Testis (tissue), 3 donors: ENCODE results near the gene NARS2. TPM values are rescaled to one million over a fixed set of nuclear protein-coding genes. Genes with fewer than 3 reads are reported as not detected.

Experiments used
- DNase-seq: peaks from one replicate; pipeline ENCODE4 v3.0.0-alpha.2; 2019
- H3K27ac ChIP-seq, 2 donors: fragments of 200-600 bp; sonication (generic); one replicate each; pipeline ENCODE4 v1.5.1; 2019
- H3K27me3 ChIP-seq: fragments of 200-600 bp; sonication (generic); one replicate; pipeline ENCODE4 v1.5.1; 2019
- H3K36me3 ChIP-seq: fragments of 200-600 bp; sonication (generic); one replicate; pipeline ENCODE4 v1.5.1; 2017; ENCODE audit warnings: low read depth; ENCODE audit errors: missing control alignments
- H3K4me1 ChIP-seq: fragments of 200-600 bp; sonication (generic); one replicate; pipeline ENCODE4 v1.5.1; 2019
- H3K4me3 ChIP-seq, 2 donors: fragments of 200-600 bp; sonication (generic); one replicate each; pipeline ENCODE4 v1.5.1; 2017 to 2019
- H3K9me3 ChIP-seq: fragments of 200-600 bp; sonication (generic); one replicate; pipeline ENCODE4 v1.5.1; 2017
- POLR2A ChIP-seq: fragments of 450-650 bp; IDR thresholded peaks from one replicate; pipeline ENCODE4 v1.6.1; 2017; ENCODE audit warnings: antibody characterized with exemption, mild to moderate bottlenecking, moderate library complexity
- WGBS, 2 donors: methylation state at CpG; one replicate each; pipeline ENCODE4 v1.1.5; 2018; 5-methylcytosine and 5-hydroxymethylcytosine counted together
- intact Hi-C: fragments of 100-400 bp; cut with DNase I; formaldehyde crosslinking; loops from one replicate; pipeline ENCODE4 v1.15.1; 2023; ENCODE audit warnings: low total_unique reads
- polyA plus RNA-seq: library from polyadenylated mRNA; stranded (reverse); fragments of 350-450 nt; fragmentation: Illumina TruSeq; extraction: RNeasy Lipid Tissue Mini Kit (QIAGEN cat#74804); gene quantifications from one replicate; pipeline ENCODE4 v1.2.3, GENCODE V29; 2014; ENCODE audit warnings: low read depth, low replicate concordance; ENCODE audit not compliant: insufficient read depth
- small RNA-seq, 2 donors: library from RNA; depleted of rRNA; stranded (forward); fragments of <200 nt; gene quantifications; one replicate each; pipeline ENCODE3, GENCODE V24; 2016
- total RNA-seq, 2 donors: library from RNA; depleted of rRNA; stranded (reverse); fragments of >200 nt; gene quantifications; one replicate each; pipeline ENCODE4 v1.2.3, GENCODE V29; 2016
- TF ChIP-seq, protein P1 (sequence below), 3 experiments: fragments of 450-650 bp in 2 of 3; fragments of 200-600 bp in 1 of 3; sonication (generic) in 1 of 3; IDR thresholded peaks; one replicate each; pipeline ENCODE4 v1.5.1; 2016 to 2019; ENCODE audit warnings: antibody characterized with exemption in 3 of 3, mild to moderate bottlenecking in 2 of 3, moderate library complexity in 1 of 3

The NARS2 gene
- total and polyA plus RNA-seq, 3 donors from 2014 or later: 9.8 to 22.6 (median 21.3) TPM

DNA sequence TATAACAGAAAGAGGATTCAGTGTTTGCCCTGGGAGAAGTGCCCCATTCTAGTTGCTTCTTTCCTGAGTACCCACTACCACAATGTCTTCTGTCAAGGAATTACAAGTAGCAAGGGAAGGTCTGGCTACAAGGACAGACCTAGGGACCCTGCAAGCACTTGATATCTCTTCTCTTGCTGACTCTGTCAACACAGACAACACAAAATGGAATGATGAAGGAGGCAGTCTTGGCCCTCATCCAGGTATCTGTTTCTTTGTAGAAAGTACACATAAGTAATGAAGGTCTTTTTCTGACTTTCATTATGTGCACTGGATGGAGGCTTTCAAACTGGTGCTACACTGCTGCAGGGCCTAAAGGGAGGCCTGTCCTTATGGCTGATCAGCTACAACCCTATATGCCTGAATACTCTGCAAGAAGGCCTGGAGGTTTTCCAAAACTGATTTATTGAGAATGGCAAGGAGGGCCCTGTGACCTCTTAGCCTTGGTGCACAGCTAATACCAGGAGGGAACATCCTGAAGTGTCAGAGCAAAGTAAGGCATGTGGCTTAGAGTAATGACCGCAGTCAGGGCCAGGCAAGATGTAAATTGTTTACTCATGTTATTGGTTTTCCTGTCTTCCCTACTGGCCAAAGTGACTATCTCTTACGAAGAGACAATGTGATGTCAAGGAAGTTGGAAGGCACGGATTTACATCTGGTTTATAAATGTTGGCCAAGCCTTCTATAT is 188.3 kb downstream of the NARS2 start:
- H3K4me3 ChIP-seq: no peak overlapping the region
- H3K27me3 ChIP-seq: no peaks in the 10 kb centered on the region
- H3K4me1 ChIP-seq: no peaks in the 10 kb centered on the region
- no peak overlapping the region for H3K27ac ChIP-seq
- H3K36me3 ChIP-seq: no peaks in the 10 kb centered on the region
- DNase-seq: no peak
- 87 to 91% methylated on average over 3 of the region's 3 CpGs for WGBS, 2 donors
- TF ChIP-seq POLR2A: no peak
- TF ChIP-seq, protein P1, sequence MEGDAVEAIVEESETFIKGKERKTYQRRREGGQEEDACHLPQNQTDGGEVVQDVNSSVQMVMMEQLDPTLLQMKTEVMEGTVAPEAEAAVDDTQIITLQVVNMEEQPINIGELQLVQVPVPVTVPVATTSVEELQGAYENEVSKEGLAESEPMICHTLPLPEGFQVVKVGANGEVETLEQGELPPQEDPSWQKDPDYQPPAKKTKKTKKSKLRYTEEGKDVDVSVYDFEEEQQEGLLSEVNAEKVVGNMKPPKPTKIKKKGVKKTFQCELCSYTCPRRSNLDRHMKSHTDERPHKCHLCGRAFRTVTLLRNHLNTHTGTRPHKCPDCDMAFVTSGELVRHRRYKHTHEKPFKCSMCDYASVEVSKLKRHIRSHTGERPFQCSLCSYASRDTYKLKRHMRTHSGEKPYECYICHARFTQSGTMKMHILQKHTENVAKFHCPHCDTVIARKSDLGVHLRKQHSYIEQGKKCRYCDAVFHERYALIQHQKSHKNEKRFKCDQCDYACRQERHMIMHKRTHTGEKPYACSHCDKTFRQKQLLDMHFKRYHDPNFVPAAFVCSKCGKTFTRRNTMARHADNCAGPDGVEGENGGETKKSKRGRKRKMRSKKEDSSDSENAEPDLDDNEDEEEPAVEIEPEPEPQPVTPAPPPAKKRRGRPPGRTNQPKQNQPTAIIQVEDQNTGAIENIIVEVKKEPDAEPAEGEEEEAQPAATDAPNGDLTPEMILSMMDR (IDR thresholded peaks at IDR 0.05): no peak
- intact Hi-C loops: no loop called here
- H3K9me3 ChIP-seq: no peaks in the 10 kb centered on the region

Small RNA genes within 50 kb of the gene (small RNA-seq; reads per million reads assigned to genes)
- 0 reads per million in 2 donors for gene RNU6-311P

Other genes starting within 250 kb of the NARS2 start
- 10 to 100 TPM in 1 of 2 donors, 1 to 10 TPM in 1; 9.2 to 10.9 TPM for gene GAB2, start 157.0 kb downstream of the NARS2 start, total RNA-seq
- 14.3 TPM for gene GAB2, start 157.0 kb downstream of the NARS2 start, polyA plus RNA-seq